C4-2B (cell line): ENCODE results near the gene ATP2A1.

Experiments used
- H3K27ac ChIP-seq: fragments of 450-650 bp; 2 replicates; pipeline ENCODE4 v1.5.1; 2017
- ZFX ChIP-seq: fragments of 450-650 bp; IDR thresholded peaks from 2 replicates; pipeline ENCODE4 v1.6.1; 2017
- TF ChIP-seq, protein P1 (sequence below): fragments of 450-650 bp; conservative IDR thresholded peaks from 2 replicates; pipeline ENCODE4 v1.5.1; 2017; ENCODE audit warnings: mild to moderate bottlenecking

The ATP2A1 gene

DNA sequence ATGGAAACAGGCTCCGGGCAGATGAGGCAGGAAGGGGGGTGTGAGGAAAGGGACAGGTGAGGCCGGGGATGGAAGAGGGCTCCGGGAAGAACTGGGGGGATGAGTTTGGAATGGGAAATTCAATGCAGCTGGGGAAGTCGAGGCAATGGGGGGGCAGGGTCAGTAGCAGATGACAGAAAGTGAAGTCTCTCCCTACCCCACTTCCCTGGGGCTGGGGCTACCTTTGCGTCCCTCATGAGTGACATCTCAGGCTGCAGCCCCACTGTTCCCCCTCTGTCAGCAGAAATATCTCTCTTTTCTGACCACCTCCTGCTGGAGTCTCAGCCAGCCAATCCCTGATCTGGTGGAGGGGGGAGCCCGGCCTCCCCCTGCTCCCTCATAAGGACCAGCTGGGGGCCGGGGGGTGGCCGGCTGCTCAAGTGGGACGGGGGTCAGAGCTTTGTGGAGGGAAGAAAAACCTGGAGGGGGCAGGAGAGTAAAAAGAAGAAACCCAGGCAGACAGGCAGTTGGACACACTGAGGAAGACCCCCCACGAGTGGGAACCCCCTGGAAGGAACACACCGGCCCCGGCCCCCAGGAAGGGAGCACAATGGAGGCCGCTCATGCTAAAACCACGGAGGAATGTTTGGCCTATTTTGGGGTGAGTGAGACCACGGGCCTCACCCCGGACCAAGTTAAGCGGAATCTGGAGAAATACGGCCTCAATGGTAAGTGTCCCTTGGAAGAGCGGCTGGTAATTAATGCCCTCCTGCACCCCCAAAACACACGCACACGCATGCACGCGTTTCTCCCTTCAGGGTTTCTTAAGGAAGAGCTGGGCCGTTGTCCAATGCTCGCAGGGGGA is at the start of gene ATP2A1:
ATP2A1 (plus strand) TSS at position 406 of the 844 bp plus-strand sequence; CDS start at position 590, 184 bp downstream.
- H3K27ac ChIP-seq: peak within 1 kb of the TSS; percentile 66
- no peak for TF ChIP-seq ZFX
- TF ChIP-seq, protein P1, sequence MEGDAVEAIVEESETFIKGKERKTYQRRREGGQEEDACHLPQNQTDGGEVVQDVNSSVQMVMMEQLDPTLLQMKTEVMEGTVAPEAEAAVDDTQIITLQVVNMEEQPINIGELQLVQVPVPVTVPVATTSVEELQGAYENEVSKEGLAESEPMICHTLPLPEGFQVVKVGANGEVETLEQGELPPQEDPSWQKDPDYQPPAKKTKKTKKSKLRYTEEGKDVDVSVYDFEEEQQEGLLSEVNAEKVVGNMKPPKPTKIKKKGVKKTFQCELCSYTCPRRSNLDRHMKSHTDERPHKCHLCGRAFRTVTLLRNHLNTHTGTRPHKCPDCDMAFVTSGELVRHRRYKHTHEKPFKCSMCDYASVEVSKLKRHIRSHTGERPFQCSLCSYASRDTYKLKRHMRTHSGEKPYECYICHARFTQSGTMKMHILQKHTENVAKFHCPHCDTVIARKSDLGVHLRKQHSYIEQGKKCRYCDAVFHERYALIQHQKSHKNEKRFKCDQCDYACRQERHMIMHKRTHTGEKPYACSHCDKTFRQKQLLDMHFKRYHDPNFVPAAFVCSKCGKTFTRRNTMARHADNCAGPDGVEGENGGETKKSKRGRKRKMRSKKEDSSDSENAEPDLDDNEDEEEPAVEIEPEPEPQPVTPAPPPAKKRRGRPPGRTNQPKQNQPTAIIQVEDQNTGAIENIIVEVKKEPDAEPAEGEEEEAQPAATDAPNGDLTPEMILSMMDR: no peak

DNA sequence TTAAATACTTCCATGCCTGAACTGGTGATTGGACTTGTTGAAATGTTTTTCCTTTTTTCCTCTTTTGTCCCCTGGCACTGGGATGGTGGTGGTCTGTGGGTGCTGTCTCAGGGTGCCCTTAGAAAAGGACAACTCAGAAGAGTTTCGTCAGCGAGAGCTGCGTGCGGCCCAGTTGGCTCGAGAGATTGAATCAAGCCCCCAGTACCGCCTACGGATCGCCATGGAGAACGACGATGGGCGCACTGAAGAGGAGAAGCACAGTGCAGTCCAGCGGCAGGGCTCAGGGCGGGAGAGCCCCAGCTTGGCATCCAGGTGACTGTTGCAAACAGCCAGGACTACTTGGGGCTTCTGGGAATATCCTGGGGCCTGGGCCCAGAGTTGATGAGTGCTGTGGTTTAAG is 48.5 kb upstream of the ATP2A1 start:
- TF ChIP-seq, protein P1: no peak
- TF ChIP-seq ZFX: no peak
- no peak overlapping the region for H3K27ac ChIP-seq

DNA sequence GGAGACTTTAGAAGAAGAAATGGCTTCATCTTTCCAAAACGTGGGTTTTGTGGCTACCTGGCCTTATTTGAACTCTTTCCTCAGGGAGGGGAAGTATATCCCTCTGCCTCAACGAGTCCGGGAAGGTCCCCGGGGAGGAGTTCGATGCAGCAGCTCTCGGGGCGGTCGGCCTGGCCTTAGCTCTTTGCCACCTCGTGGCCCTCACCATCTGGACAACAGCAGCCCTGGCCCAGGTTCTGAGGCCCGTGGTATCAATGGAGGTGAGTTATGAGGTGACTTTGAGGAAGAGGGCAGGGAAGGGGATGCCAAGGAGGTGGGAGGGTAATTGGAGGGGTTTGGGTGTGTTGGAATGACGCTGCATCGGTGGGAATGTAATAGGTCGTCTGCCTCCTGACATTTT is 47.8 kb upstream of the ATP2A1 start:
- H3K27ac ChIP-seq: no peak overlapping the region
- TF ChIP-seq, protein P1: no peak

DNA sequence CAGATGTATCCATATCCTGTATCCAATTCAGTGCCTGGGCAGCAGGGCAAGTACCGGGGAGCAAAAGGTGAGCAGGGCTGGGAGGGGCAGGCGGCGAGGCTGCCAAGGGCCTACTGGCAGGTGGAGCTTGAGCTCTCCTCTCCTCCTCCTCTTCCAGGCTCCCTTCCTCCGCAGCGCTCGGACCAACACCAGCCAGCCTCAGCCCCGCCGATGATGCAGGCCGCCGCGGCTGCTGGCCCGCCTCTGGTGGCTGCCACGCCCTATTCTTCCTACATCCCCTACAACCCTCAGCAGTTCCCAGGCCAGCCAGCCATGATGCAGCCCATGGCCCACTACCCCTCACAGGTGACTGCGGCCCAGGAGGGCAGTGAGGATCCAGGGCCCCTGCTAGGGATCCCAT is 43.9 kb upstream of the ATP2A1 start:
- no peak overlapping the region for H3K27ac ChIP-seq
- TF ChIP-seq, protein P1: no peak
- no peak for TF ChIP-seq ZFX

DNA sequence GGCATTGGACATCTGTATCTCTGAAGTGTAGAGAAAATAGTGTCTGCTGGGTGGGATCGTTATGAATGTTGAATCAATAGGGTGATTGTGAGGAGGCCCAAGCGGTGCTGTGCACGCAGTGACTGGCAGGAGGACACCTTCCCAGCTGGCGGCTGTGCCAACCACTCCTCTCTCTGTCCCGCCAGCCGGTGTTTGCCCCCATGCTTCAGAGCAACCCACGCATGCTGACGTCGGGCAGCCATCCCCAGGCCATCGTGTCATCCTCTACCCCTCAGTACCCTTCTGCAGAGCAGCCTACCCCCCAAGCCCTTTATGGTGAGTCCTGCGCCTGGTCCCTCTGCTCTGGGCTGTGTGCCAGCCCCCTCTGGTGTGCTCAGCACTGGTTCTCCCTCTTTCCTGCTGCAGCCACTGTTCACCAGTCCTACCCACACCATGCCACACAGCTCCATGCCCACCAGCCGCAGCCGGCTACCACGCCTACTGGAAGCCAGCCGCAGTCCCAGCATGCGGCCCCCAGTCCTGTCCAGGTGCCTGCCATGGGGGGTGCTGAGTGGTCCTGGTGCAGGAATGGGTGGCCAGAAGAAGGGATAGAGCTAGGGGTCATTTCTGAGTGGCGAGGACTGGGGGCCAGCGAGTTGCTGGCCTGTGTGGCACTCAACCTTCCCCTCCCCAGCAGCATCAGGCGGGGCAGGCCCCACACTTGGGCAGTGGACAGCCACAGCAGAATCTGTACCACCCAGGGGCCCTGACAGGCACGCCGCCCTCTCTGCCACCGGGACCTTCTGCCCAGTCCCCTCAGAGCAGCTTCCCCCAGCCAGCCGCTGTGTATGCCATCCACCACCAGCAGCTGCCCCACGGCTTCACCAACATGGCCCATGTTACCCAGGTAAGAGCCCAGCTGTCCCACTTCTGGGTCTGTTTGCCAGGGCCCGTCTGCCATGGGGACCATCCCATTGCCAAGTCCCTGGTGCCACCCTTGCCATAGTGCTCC is 43.1 kb upstream of the ATP2A1 start:
- H3K27ac ChIP-seq: no peak overlapping the region
- no peak for TF ChIP-seq ZFX
- TF ChIP-seq, protein P1: no peak

DNA sequence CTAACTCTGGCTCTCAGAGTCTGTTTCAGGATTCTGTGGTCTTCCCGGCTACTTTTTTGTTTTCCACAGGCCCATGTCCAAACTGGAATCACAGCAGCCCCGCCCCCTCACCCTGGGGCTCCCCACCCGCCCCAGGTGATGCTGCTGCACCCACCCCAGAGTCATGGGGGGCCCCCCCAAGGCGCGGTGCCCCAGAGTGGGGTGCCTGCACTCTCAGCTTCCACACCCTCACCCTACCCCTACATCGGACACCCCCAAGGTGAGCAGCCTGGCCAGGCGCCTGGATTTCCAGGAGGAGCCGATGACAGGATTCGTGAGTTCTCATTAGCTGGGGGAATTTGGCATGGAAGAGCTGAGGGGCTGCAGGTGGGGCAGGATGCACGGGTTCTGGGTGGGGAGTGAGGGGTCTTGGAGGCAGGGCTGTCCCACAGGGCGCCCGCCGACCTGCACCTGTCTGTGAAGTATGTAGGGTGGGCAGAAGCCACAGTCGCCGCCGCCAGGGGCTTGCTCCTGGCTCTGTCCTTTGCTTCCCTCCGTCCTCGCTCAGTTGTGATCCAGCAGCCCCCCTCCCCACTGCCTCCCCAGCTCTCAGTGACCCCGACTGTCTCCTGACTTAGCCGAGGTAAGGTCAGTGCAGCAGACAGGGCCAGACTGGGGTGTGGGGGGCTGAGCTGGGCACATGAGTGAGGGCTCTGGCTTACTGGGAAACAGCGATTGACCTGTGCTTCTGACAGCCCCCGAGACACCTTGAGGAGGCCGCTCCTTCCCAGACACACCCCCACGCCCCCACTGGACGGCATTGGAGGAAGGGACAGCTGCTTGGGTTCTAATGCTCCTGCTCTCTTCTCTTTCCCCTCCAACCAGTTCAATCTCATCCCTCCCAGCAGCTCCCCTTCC is 42.2 kb upstream of the ATP2A1 start:
- TF ChIP-seq, protein P1: no peak
- no peak for TF ChIP-seq ZFX
- no peak overlapping the region for H3K27ac ChIP-seq
